ENCODE measurements around the gene ZNF443.
"Not testable (repeated sequence)": the region's sequence is repeated elsewhere in the genome, so short reads cannot be mapped to it uniquely, and the experiment has no call there.

The ZNF443 gene

DNA sequence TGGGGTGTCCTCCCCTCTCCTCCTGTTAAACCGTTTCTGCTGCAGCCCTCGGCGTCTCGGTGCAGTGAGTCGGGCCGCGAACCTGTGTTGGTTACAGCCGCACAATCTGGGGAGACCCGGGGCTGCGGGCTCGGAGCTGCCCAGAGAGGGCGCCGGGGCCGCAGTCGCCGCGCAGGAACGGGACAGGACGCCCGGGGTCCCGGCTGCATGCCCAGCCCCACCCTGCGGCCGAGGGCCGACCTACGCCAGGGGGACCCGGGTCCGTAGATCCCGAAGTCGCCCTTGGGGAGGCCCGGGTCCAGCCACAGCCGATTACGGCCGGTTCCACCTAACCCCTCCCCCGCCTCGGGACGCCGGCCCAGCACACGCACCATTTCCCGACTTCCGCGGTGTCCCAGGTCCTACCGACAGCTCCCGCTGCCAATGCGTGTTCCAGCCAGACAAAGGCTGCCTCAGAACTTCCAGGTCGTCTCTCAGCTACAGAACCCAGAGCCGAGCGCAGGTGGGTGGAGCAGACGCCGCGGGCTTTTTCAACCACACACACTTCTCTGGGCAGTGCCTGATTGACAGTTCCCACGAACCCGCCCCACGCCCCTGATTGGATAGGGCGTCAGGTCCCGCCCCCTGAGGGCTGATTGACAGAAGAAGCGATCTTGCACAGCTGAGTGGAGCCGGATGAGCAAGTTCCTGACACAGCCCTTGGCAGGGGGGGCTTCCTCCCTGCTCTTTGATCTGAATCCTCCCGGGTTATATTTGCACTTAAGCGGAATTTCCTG lies at the start of gene ZNF443:
Gene ZNF443, minus strand, starts transcription at position 481 of the 776 bp plus-strand sequence. Its CDS starts 107 bp downstream, at position 374.
- DNase-seq, result peak; percentile 89

- not testable (repeated sequence) for DNase-seq
Measured at GRCh38 chr19:12486265-12486783, 45.5 kb upstream of the ZNF443 start.

GRCh38 chr19:12485571-12485970 lies 44.8 kb upstream of the ZNF443 start:
- no peak for DNase-seq

GRCh38 chr19:12485052-12485416 lies 44.2 kb upstream of the ZNF443 start:
- DNase-seq, result no peak

DNA sequence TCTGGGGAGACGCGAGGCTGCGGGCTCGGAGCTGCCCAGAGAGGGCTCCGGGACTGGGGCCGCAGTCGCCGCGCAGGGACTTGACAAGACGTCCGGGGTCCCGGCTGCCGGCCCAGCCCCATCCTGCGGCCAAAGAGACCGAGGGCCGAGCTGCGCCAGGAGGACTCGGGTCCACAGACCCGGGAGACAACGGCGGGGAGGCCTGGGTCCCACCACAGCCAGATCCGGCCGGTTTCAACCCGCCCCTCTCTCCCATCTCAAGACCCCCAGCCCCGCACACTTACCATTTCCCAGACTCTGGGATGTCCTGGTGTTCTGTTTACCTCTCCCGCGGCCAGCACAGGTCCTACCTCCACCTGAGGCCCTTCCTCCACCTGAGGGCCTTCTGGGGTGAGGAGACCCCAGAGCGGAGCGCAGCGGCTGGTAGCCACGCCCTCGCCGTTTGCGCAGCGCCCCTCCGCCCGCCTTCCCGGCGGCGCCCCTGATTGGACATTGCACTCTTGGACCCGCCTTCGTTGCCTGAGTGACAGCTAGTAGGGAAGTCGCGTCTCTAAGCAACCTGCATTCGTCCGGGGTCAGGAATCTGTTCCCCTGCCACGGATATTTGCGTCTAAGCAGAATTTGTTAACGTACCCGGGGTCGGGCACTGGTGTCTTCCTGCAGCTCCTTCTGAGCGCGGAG lies 43.7 kb upstream of the ZNF443 start, which contains the start of gene ZNF709:
Gene ZNF709, minus strand, starts transcription at position 446 of the 681 bp plus-strand sequence. Its CDS starts 159 bp downstream, at position 287.
- DNase-seq, result peak; percentile 88

DNA sequence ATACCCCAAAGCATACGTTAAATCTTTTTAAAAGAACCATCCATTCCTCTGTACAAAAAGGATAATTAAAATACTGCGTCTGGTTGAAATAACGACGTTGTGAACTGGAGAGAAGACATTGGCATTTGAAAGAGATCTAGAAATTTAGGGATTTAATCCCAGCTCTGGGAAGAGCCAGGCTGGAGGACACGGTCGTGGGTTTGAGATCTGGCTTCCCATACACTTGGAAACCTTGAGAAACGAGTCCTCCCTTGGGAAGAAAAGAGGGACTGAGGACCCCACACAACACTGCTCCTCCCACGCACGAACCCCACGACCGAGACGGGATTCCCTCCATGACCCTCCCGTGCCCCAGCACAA lies 43.2 kb upstream of the ZNF443 start:
- DNase-seq, result no peak

DNA sequence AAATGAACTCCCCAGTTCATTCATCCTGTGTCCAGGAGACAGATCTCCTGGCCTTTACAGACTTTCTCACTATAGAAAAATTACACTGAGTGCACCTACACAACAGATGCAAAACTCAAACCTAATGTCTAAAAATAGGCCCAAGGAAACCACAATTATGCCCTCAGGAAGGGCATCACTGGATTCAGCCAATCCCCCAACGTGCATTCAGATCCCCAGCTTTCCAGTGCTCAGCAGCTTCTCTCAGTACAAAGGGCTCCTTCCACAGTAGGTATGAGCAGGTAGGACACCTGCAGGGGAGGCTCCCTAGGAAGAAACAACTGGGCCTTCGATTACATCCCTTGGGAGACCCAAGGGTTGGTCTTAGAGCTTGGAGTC lies 41.7 kb upstream of the ZNF443 start:
- no peak for DNase-seq

GRCh38 chr19:12481781-12482508 lies 41.1 kb upstream of the ZNF443 start:
- no peak for DNase-seq

DNA sequence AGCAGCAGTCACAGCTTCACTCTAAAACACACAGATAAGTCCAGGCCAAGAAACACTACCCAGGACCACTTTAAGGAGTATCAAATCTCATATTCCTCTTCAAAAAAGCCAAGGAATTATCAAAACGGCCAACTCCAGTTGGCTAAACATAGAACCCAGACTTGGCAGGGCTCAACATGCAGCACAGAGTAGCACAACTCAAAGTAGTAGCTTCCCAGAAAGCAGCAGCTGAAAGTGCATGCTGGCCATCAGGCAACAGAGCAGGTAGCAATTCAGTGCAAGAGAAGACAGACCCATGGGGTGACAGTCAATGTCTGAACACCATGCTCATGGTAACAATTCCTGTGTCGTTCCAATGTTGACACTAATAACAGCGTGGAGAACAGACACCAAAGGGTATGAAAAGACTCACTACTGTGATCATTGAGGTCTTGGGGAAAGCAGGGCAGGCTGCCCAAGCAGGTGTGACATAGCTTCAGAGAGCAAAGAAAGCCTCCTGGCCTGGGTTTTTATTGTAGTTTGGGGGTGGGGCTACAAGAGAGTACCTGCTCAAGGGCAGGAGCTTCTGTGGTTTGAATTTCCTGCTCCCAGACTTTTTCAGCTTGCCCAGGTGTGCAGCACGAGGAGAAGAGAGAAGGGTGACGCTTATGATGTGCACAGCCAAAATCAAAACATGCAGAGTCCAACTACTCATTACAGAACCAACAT lies 37.6 kb upstream of the ZNF443 start:
- DNase-seq, result no peak

DNA sequence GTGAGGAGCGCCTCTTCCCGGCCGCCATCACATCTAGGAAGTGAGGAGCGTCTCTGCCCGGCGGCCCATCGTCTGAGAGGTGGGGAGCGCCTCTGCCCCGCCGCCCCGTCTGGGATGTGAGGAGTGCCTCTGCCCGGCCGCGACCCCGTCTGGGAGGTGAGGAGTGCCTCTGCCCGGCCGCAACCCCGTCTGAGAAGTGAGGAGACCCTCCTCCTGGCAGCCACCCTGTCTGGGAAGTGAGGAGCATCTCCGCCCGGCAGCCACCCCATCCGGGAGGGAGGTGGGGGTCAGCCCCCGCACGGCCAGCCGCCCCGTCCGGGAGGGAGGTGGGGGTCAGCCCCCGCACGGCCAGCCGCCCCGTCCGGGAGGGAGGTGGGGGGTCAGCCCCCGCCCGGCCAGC lies 26.8 kb upstream of the ZNF443 start:
- not testable (repeated sequence) for DNase-seq

DNA sequence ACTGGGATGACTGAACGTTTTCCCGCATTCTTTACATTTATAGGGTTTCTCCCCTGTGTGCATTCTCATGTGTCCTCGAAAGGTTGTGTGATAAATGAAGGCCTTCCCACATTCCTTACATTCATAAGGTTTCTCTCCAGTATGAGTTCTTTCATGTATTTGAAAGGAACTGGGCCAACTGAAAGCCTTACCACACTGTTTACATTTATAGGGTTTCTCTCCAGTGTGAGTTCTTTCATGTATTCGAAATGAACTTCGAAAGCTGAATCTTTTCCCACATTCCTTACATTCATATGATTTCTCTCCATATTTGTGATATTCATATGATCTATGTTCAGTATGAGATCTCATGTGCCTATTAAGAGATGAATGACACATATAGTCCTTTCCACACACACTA lies 24.4 kb upstream of the ZNF443 start:
- no peak for DNase-seq

DNA sequence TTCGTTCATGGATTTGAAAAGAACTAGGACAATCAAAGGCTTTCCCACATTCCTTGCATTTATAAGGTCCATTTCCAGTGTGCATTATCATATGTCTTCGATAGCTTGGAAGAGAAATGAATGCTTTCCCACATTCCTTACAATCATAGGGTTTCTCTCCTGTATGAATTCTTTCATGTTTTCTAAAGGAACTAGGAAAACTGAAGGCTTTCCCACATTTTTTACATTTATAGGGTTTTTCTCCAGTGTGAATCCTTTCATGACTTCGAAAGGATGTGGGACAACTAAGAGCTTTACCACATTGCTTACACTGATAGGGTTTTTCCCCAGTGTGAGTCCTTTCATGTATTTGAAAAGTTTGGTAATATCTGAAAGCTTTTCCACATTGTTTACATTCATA lies 23.9 kb upstream of the ZNF443 start:
- no peak for DNase-seq

DNA sequence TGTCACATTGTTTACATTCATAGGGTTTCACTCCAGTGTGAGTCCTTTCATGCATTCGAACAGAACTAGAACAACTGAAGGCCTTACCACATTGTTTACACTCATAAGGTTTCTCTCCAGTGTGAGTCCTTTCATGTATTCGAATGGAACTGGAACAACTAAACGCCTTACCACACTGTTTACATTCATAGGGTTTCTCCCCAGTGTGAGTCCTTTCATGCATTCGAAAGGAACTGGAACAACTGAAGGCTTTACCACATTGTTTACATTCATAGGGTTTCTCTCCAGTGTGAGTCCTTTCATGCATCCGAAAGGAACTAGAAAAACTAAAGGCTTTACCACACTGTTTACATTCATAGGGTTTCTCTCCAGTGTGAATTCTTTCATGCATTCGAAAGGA lies 23.3 kb upstream of the ZNF443 start:
- not testable (repeated sequence) for DNase-seq

GRCh38 chr19:12453495-12453894 lies 12.7 kb upstream of the ZNF443 start:
- DNase-seq, result no peak

DNA sequence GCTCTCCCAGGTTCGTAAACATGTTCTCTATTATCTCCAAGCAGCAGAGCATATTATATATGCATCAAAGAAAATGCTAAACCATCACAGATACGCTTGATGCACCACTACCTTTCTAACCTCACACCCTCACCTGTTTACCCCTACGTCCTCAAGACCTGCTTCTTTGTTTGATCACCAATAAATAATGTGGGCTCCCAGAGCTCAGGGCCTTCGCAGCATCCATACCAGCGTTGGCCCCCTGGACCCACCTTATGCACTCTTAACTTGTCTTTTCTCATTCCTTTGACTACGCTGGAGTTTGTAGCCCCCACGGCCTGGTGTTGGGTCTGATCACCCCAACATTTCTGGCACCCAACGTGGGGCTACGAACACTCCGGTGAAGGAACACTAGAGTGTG lies 10.0 kb upstream of the ZNF443 start:
- DNase-seq, result no peak

- DNase-seq, result no peak
Measured at GRCh38 chr19:12448808-12449207, 8.0 kb upstream of the ZNF443 start.

DNA sequence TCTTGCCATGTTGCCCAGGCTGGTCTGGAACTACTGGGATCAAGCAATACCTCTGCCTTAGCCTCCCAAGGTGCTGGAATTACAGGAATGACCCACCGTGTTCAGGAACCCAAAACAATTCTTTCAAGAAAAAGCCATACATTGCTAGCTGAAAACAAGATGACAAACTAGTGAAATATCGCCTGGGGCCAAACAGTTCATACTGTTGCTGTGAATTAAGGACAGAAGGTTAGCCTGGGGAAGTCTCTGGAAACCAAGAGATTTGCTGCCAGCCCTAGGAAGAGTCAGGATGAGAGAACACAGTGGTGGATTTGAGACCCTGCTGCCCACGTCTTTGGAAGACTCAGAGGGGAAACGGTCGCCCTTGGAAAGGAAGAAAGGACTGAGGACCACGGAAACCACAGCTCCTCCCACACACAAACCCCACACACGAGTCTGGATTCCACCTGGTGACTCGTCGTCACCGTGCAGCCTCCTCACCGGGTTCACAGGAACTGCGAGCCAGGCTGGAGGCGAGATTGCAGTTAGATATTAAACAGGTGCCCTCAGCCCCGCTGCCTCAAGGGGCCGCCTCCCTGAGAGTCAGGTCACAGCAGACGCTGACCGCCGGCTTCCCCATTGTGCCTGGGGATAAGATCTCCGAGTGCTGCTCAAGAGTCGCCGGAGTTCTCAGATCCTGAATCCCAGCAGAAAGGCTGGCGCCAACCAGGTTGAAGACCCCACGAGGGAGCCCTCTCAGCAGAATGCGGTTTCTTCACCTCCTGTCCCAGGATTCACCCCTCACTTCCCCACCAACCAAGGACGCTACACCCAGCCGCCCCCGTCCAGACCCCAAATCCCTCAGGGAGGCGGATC lies 908 bp downstream of the ZNF443 start:
- DNase-seq, result not testable (repeated sequence)

GRCh38 chr19:12430726-12431299 lies 10.0 kb downstream of the ZNF443 start:
- not testable (repeated sequence) for DNase-seq

DNA sequence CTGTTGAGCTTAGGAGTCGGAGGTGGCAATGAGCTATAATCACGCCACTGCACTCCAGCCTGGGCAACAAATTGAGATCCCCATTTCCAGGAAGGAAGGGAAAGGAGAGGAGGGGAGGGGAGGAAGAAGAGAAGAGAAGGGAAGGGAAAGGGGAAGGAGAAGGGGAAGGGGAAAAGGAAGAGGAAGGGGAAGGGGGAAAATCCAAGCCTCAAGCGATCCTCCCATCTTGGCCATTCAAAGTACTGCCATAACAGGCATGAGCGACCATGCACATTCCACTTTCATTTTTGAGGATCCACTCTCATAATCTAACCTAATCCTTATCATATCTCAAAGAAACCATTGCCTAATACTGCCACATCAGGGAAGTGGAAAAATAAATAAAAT lies 14.9 kb downstream of the ZNF443 start:
- DNase-seq, result no peak

GRCh38 chr19:12425236-12425887 lies 15.5 kb downstream of the ZNF443 start:
- no peak for DNase-seq

DNA sequence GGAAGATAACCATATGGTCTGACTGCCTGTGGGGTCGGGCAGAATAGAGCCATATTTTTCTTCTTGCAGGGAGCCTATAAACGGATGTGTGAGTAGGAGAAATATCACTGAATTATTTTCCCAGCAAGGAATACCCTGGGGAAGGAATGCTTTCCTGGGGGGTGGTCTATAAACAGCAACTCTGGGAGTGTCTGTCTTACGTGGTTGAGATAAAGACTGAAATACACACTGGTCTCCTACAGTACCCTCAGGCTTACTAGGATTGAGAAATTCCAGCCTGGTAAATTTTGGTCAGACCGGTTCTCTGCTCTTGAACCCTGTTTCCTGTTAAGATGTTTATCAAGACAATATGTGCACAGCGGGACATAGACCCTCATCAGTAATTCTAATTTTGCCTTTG lies 23.5 kb downstream of the ZNF443 start:
- DNase-seq, result not testable (repeated sequence)

All from NCI-H2171 (cell line).